HCT116 (cell line): ENCODE results near the gene FA2H. TPM values are rescaled to one million over a fixed set of nuclear protein-coding genes. Genes with fewer than 3 reads are reported as not detected.
"Not testable (repeated sequence)": the region's sequence is repeated elsewhere in the genome, so short reads cannot be mapped to it uniquely, and the experiment has no call there.

Experiments used
- ATAC-seq: fragments of 200-7000 bp; cut with Tn5 transposase; 2 replicates; pipeline ENCODE4 v1.9.1; 2020; ENCODE audit warnings: mild to moderate bottlenecking, moderate library complexity
- BruUV-seq: library from RNA; stranded (reverse); fragments of 400-500 nt; replicated peaks from 2 replicates; lab custom pipeline; 2021; lab: Mats Ljungman, UMichigan
- CTCF ChIA-PET: fragments of 300-600 bp; sonication (Branson Sonifier 250); formaldehyde crosslinking; loops from one replicate; lab custom pipeline; 2021; ENCODE audit warnings: antibody characterized with exemption; lab: Charles Lee
- POLR2A ChIA-PET: fragments of 300-600, 350-600 bp; sonication (Branson Sonifier 250); formaldehyde crosslinking; loops from one replicate; lab custom pipeline; 2021; ENCODE audit warnings: antibody characterized with exemption; lab: Charles Lee
- RAD21 ChIA-PET, 2 experiments: fragments of 300-600 bp; sonication (Branson Sonifier 250); formaldehyde crosslinking; loops; one replicate each; lab custom pipeline; 2023; ENCODE audit warnings: low total read pairs in 2 of 2; ENCODE audit not compliant: uncharacterized antibody in 2 of 2, unreplicated experiment in 2 of 2, low non-redundant PET in 1 of 2; lab: Charles Lee
- DNase-seq: peaks from one replicate; pipeline ENCODE4 v3.0.0-alpha.2; 2010; ENCODE audit warnings: low read depth, low spot score
- H2AFZ ChIP-seq: fragments of 200-600 bp; shearing (Covaris generic), sonication (generic); 2 replicates; pipeline ENCODE4 v1.6.1; 2017; ENCODE audit warnings: low read depth, mixed run types, mixed read lengths, antibody characterized with exemption, low read length; ENCODE audit not compliant: poor library complexity, severe bottlenecking
- H3K27ac ChIP-seq: 2 replicates; pipeline ENCODE4 v1.5.1; 2012; ENCODE audit warnings: low read depth, low read length
- H3K27me3 ChIP-seq: fragments of 200-600 bp; sonication (generic); 2 replicates; pipeline ENCODE4 v1.6.1; 2016; ENCODE audit warnings: mixed run types, low read length, mixed read lengths; ENCODE audit not compliant: insufficient read depth
- H3K36me3 ChIP-seq, 2 experiments: fragments of 200-500 bp in 1 of 2; fragments of 200-600 bp in 1 of 2; sonication (Bioruptor generic) in 1 of 2; sonication (generic) in 1 of 2; 2 replicates each; pipeline versions ENCODE4 v1.5.1 to v1.6.1; 2014 to 2016; ENCODE audit warnings: low read length in 2 of 2, inconsistent platforms in 1 of 2, mixed read lengths in 1 of 2, mixed run types in 1 of 2; ENCODE audit not compliant: insufficient read depth in 2 of 2, control insufficient read depth in 1 of 2
- H3K4me1 ChIP-seq, 2 experiments: fragments of 200-600 bp in 1 of 2; sonication (generic) in 1 of 2; 2 replicates each; pipeline versions ENCODE4 v1.5.1 to v1.6.1; 2012 to 2017; ENCODE audit warnings: low read length in 2 of 2, inconsistent platforms in 1 of 2, mild to moderate bottlenecking in 1 of 2, mixed read lengths in 1 of 2, mixed run types in 1 of 2, moderate library complexity in 1 of 2; ENCODE audit not compliant: insufficient read depth in 2 of 2, control insufficient read depth in 1 of 2
- H3K4me2 ChIP-seq: fragments of 200-600 bp; sonication (generic); 2 replicates; pipeline ENCODE4 v1.6.1; 2017; ENCODE audit warnings: mixed run types, low read length, mixed read lengths
- H3K4me3 ChIP-seq, 2 experiments: fragments of 200-600 bp in 1 of 2; sonication (generic) in 1 of 2; replicated peaks in 1 of 2; 2 replicates each; pipeline ENCODE4 v1.5.1; 2011 to 2016; ENCODE audit warnings: low read length in 2 of 2, control low read depth in 1 of 2, low read depth in 1 of 2, mild to moderate bottlenecking in 1 of 2, mixed read lengths in 1 of 2, mixed run types in 1 of 2
- H3K79me2 ChIP-seq: fragments of 200-600 bp; sonication (generic); 2 replicates; pipeline ENCODE4 v1.6.1; 2017; ENCODE audit warnings: mild to moderate bottlenecking, mixed run types, low read length, moderate library complexity, mixed read lengths; ENCODE audit not compliant: insufficient read depth
- H3K9ac ChIP-seq: fragments of 200-600 bp; sonication (generic); 2 replicates; pipeline ENCODE4 v1.6.1; 2016; ENCODE audit warnings: low read length, mixed read lengths
- H3K9me2 ChIP-seq: fragments of 200-600 bp; sonication (generic), shearing (Covaris generic); 2 replicates; pipeline ENCODE4 v1.6.1; 2017; ENCODE audit warnings: mixed run types, mild to moderate bottlenecking, moderate library complexity; ENCODE audit not compliant: insufficient read depth
- H3K9me3 ChIP-seq, 2 experiments: fragments of 200-500 bp in 1 of 2; fragments of 200-600 bp in 1 of 2; sonication (Bioruptor generic) in 1 of 2; sonication (generic) in 1 of 2; 2 replicates each; pipeline ENCODE4 v1.6.1; 2014 to 2017; ENCODE audit warnings: low read length in 2 of 2, mixed read lengths in 2 of 2, inconsistent platforms in 1 of 2, low read depth in 1 of 2, mild to moderate bottlenecking in 1 of 2, mixed run types in 1 of 2, moderate library complexity in 1 of 2; ENCODE audit not compliant: control insufficient read depth in 1 of 2, insufficient read depth in 1 of 2
- H4K20me1 ChIP-seq: fragments of 200-600 bp; sonication (generic), shearing (Covaris generic); 2 replicates; pipeline ENCODE4 v1.6.1; 2017; ENCODE audit warnings: mixed run types, mild to moderate bottlenecking, moderate library complexity; ENCODE audit not compliant: insufficient read depth
- EZH2 ChIP-seq: fragments of 200-600 bp; sonication (generic); IDR thresholded peaks from 2 replicates; pipeline ENCODE4 v1.6.1; 2017; ENCODE audit warnings: antibody characterized with exemption, mixed run types
- EZH2phosphoT487 ChIP-seq: fragments of 200-600 bp; IDR thresholded peaks from 2 replicates; pipeline ENCODE4 v1.6.1; 2018; ENCODE audit warnings: antibody characterized with exemption, borderline replicate concordance
- FOSL1 ChIP-seq: IDR thresholded peaks from 2 replicates; pipeline ENCODE4 v1.6.1; 2012; ENCODE audit warnings: low read depth
- POLR2A ChIP-seq: IDR thresholded peaks from 2 replicates; pipeline ENCODE4 v1.7.0; 2011; ENCODE audit warnings: borderline replicate concordance; ENCODE audit not compliant: insufficient read depth, insufficient read length; ENCODE audit errors: extremely low read depth
- SRF ChIP-seq: IDR thresholded peaks from 2 replicates; pipeline ENCODE4 v1.6.1; 2012; ENCODE audit warnings: low read depth
- ZFX ChIP-seq: fragments of 450-650 bp; IDR thresholded peaks from 2 replicates; pipeline ENCODE4 v1.6.1; 2017
- intact Hi-C: fragments of 100-400 bp; cut with micrococcal nuclease; formaldehyde crosslinking; loops from 2 replicates; pipeline ENCODE4 v1.10.0; 2022
- total RNA-seq: library from RNA; stranded (reverse); gene quantifications from one replicate; pipeline ENCODE4 v1.2.1, GENCODE V29; 2021; ENCODE audit not compliant: unreplicated experiment
- TF ChIP-seq, protein P1 (sequence below): IDR thresholded peaks from 2 replicates; pipeline ENCODE4 v1.6.1; 2011; ENCODE audit warnings: mild to moderate bottlenecking, low read length, moderate library complexity; ENCODE audit not compliant: insufficient replicate concordance; ENCODE audit errors: extremely low read depth
- TF ChIP-seq, protein P2 (sequence below): IDR thresholded peaks from 2 replicates; pipeline ENCODE4 v1.6.1; 2012
- TF ChIP-seq, protein P3 (sequence below): IDR thresholded peaks from 2 replicates; pipeline ENCODE4 v1.6.1; 2012

FA2H gene
- total RNA-seq, 1 experiment from 2014 or later, result 11.1 TPM

- H3K27ac ChIP-seq, result no peak overlapping the region
- H3K4me2 ChIP-seq, result no peak overlapping the region
- RAD21 ChIA-PET, result no interaction called here
- no peaks in the 10 kb centered on the region for H3K27me3 ChIP-seq
- no peaks in the 10 kb centered on the region for H3K79me2 ChIP-seq
- no peaks in the 10 kb centered on the region; a peak in 1 of 4 replicates for H3K36me3 ChIP-seq
- intact Hi-C loops, result no loop called here
- H4K20me1 ChIP-seq, result no peaks in the 10 kb centered on the region
- H3K9ac ChIP-seq, result no peak overlapping the region
- BruUV-seq, result no TSS peak
- H3K9me2 ChIP-seq, result no peaks in the 10 kb centered on the region
- no peak overlapping the region for H3K4me3 ChIP-seq
- no peaks in the 10 kb centered on the region for H3K4me1 ChIP-seq
- TF ChIP-seq, protein P1, sequence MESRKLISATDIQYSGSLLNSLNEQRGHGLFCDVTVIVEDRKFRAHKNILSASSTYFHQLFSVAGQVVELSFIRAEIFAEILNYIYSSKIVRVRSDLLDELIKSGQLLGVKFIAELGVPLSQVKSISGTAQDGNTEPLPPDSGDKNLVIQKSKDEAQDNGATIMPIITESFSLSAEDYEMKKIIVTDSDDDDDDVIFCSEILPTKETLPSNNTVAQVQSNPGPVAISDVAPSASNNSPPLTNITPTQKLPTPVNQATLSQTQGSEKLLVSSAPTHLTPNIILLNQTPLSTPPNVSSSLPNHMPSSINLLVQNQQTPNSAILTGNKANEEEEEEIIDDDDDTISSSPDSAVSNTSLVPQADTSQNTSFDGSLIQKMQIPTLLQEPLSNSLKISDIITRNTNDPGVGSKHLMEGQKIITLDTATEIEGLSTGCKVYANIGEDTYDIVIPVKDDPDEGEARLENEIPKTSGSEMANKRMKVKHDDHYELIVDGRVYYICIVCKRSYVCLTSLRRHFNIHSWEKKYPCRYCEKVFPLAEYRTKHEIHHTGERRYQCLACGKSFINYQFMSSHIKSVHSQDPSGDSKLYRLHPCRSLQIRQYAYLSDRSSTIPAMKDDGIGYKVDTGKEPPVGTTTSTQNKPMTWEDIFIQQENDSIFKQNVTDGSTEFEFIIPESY, result no peak
- TF ChIP-seq, protein P2, sequence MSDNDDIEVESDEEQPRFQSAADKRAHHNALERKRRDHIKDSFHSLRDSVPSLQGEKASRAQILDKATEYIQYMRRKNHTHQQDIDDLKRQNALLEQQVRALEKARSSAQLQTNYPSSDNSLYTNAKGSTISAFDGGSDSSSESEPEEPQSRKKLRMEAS, result no peak
- TF ChIP-seq EZH2, result no peak
- TF ChIP-seq, protein P3, sequence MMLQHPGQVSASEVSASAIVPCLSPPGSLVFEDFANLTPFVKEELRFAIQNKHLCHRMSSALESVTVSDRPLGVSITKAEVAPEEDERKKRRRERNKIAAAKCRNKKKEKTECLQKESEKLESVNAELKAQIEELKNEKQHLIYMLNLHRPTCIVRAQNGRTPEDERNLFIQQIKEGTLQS, result no peak
- TF ChIP-seq EZH2phosphoT487, result no peak
- no peak for TF ChIP-seq POLR2A
- no peak for TF ChIP-seq FOSL1
- TF ChIP-seq SRF, result no peak
- no peak for TF ChIP-seq ZFX
- TF ChIP-seq, all 23 proteins: peak for 0
- Histone ChIP-seq H2AFZ (no peak overlapping the region), H3K9me3 (no peaks in the 10 kb centered on the region)
- ChIA-PET POLR2A (no interaction called here), CTCF (no interaction called here)
- ATAC-seq (no peak), DNase-seq (no peak)
Measured at GRCh38 chr16:74673876-74674275, 100.7 kb downstream of the FA2H start.

GRCh38 chr16:74668877-74669276, 105.7 kb downstream of the FA2H start:
- BruUV-seq, RAD21 ChIA-PET, DNase-seq, intact Hi-C loops, H3K27me3 ChIP-seq, POLR2A ChIA-PET, ATAC-seq, H3K9ac ChIP-seq, H4K20me1 ChIP-seq, H3K4me3 ChIP-seq, H3K9me2 ChIP-seq, H3K27ac ChIP-seq, H3K9me3 ChIP-seq, H2AFZ ChIP-seq, H3K4me2 ChIP-seq: not testable (repeated sequence)
- Histone ChIP-seq H3K4me1 (peaks cover 6 to 14% of the 10 kb centered on the region in 2 experiments; a peak in 2 of 4 replicates), H3K79me2 (peaks cover 29% of the 10 kb centered on the region), H3K36me3 (peaks cover 7 to 17% of the 10 kb centered on the region in 2 experiments; a peak in 3 of 4 replicates)
- CTCF ChIA-PET, result interaction anchor here (0.9 kb wide), 1 partner anchor 18 kb away, joined by 7 read pairs; no protein-coding TSS in a partner anchor
